NCI-H2227 (cell line): ENCODE data around the gene ANKRD63.

Experiments used
- DNase-seq: peaks from one replicate; lab custom pipeline; 2025; ENCODE audit not compliant: unreplicated experiment; lab: John Stamatoyannopoulos, UW

The ANKRD63 gene

GRCh38 chr15:40279437-40280141, 3.3 kb downstream of the ANKRD63 start:
- DNase-seq, result no peak

DNA sequence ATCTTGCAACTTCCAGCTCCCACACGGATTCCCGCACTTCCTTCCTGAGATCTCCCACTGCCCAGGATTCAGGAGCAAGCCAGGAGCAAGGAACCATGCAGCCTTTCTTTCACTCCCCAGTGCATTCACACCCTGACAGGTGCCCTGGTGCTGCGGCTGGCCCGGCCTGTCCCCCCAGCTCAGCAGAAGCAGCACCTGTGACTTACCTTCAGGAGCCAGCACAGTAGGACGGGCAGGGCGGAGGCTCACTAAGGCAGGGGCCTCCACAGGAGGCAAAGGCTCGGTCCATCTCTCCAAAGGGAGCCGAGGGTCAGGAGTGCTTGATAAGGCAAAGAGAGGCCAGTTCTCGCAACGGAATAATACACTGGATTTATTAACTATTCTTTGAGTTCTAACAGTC, 4.8 kb downstream of the ANKRD63 start:
- DNase-seq, result no peak

DNA sequence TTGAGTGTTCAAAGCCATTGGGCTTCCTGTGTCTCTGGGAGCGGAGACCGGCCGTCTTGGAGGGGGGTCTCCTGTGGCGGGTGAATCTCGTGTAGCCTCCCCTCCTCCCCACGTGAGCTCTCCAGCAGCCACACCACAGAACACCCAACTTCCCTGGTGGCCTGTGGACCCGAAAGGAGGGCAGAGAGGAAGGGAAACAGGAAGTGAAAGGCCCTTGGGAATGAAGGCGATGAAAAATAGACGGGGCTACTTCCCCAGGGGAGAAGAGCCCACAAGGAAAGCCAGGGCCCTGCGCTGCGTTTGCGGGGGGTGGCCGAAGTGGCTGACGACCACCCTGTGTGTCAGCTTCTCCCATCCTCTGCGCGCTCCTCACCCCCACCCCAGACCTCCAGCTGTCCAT, 5.4 kb downstream of the ANKRD63 start:
- DNase-seq, result no peak

GRCh38 chr15:40276927-40277326, 5.9 kb downstream of the ANKRD63 start:
- DNase-seq, result no peak

- DNase-seq, result no peak
Measured at GRCh38 chr15:40275954-40276353, 6.9 kb downstream of the ANKRD63 start.

- DNase-seq, result no peak
Measured at GRCh38 chr15:40275523-40275922, 7.3 kb downstream of the ANKRD63 start.

DNA sequence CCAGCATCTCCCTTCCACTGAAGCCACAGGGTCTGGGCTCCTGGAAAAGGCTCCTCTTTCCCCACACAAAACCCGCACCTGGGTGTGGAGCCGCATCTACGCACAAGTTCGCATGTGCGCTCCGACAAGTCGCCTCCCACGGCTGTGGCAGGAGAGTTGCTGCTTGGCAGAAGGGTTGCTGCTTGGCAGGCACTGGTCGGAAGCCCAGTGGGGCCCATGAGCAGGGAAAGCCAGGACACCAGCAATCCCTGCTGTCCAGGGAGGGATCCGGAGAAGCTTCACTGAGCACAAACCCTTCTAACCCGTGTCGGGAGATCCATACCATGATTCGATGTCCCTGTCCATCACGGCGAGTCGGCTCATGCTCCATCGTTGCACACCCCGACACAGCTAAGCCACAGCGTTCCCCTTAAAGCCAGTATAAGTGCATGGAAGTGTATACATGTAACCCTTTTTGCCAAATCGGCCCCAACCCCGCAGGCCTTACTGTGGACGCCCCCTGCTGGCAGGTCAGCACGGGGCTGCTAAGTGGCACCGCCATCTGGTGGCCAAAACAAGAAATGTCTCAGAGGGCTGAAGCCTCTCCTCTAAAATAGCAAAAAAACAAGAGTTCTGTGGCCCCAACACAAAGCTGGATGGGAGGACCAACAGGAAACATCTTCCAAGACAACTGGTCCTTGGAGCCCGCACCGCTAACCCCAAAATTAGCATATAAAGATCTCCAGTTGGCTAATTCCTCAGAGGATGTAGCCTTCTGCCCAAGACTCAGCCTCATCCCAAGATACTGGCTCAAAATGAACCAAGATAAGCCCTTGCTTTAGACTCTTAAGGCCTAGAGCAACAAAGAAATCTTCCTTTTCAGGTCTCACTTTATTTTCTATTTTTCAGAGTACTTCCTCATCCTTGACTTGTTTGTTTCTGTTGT, 8.3 kb downstream of the ANKRD63 start:
- DNase-seq, result peak; percentile 76

DNA sequence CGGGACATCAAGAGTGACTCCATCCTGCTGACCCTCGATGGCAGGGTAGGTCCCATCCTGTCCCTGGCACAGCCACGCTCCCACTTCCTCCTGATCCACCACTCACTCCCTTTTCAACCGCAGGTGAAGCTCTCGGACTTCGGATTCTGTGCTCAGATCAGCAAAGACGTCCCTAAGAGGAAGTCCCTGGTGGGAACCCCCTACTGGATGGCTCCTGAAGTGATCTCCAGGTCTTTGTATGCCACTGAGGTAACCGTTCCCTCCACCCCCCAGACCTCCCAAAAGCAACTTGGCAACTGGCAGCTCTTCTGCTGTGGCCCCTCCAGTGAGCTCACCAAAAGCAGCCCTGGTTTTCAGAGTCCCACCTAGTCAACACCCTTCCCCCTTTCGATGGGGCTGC, 9.4 kb downstream of the ANKRD63 start:
- no peak for DNase-seq

- no peak for DNase-seq
Measured at GRCh38 chr15:40272485-40273056, 10.3 kb downstream of the ANKRD63 start.

- no peak for DNase-seq
Measured at GRCh38 chr15:40271685-40272484, 11.0 kb downstream of the ANKRD63 start.

- DNase-seq, result no peak
Measured at GRCh38 chr15:40270246-40270995, 12.4 kb downstream of the ANKRD63 start.

DNA sequence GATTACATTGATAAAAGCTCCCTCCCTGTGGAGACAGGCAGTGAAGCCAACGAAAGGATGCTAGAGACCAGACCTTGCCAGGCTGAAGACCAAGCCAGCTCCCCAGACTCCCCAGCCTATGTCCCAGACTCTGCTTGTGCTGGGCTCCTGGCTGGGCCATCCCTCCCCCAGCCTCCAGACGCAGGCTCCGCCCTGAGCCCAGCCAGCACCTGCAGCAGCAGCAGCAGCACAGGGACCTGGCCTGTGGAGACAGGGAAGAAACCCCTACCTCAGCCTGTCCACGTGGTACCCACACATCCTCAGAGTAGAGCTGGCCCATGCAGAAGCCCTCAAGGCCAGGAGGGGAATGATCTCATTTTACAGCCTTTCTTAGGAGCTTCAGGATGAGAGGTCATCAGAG, 13.3 kb downstream of the ANKRD63 start:
- no peak for DNase-seq

DNA sequence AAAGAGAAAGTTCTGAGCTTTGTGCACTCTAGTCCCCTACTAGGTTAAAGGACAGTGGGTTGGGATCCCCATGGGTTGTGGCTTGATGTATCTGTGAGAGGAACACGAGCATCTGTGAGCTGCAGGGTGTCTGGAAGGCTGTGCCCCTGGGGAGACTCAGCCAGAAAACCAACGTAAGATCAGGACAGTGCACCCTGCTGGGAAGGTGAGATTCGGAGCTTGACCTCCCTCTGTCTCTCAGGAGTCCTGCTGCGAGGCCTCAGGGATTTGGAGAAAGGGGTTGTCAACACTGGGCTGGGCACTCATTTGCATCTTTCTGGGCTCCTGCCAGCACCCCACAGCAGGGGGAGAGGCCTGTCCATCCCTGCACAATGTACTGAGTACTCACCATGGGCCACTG, 15.2 kb downstream of the ANKRD63 start:
- no peak for DNase-seq

DNA sequence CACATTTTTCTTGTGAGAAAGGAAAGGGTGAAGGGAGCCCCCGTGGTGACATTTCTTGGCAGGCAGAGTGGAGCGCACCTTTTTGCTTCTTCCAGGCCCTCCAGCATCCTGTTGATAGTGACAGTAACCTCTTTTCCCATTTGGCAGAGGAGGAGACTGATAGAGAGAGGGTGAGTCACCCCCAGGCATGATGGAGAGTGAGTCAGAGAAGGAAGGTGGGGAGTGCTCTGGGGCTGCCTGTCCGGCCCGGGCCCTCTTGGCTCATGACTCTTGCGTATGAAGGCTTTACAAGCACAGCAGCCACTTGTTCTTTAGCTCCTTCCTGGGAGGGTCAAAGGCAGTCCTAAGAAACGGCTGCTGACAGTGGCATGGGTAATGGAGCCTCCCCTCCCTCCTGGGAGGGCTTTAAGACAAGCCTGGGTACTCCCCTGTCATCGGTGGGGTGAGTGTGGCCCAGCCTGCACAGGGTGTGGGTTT, 16.0 kb downstream of the ANKRD63 start:
- no peak for DNase-seq

DNA sequence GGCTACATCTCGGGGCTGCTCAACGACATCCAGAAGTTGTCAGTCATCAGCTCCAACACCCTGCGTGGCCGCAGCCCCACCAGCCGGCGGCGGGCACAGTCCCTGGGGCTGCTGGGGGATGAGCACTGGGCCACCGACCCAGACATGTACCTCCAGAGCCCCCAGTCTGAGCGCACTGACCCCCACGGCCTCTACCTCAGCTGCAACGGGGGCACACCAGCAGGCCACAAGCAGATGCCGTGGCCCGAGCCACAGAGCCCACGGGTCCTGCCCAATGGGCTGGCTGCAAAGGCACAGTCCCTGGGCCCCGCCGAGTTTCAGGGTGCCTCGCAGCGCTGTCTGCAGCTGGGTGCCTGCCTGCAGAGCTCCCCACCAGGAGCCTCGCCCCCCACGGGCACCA, 17.0 kb downstream of the ANKRD63 start:
- no peak for DNase-seq

- no peak for DNase-seq
Measured at GRCh38 chr15:40265355-40265754, 17.5 kb downstream of the ANKRD63 start.

GRCh38 chr15:40264321-40265153, 18.3 kb downstream of the ANKRD63 start:
- DNase-seq, result no peak

GRCh38 chr15:40263024-40263754, 19.7 kb downstream of the ANKRD63 start:
- no peak for DNase-seq

- no peak for DNase-seq
Measured at GRCh38 chr15:40259021-40259420, 23.8 kb downstream of the ANKRD63 start.
